HCT116 (cell line): ENCODE results near the gene KRTAP10-8. TPM values are rescaled to one million over a fixed set of nuclear protein-coding genes. Genes with fewer than 3 reads are reported as not detected.

Experiments
- ATAC-seq: fragments of 200-7000 bp; cut with Tn5 transposase; 2 replicates; pipeline ENCODE4 v1.9.1; 2020; ENCODE audit warnings: mild to moderate bottlenecking, moderate library complexity
- BruUV-seq: library from RNA; stranded (reverse); fragments of 400-500 nt; replicated peaks from 2 replicates; lab custom pipeline; 2021; lab: Mats Ljungman, UMichigan
- CTCF ChIA-PET: fragments of 300-600 bp; sonication (Branson Sonifier 250); formaldehyde crosslinking; loops from one replicate; lab custom pipeline; 2021; ENCODE audit warnings: antibody characterized with exemption; lab: Charles Lee
- POLR2A ChIA-PET: fragments of 300-600, 350-600 bp; sonication (Branson Sonifier 250); formaldehyde crosslinking; loops from one replicate; lab custom pipeline; 2021; ENCODE audit warnings: antibody characterized with exemption; lab: Charles Lee
- RAD21 ChIA-PET, 2 experiments: fragments of 300-600 bp; sonication (Branson Sonifier 250); formaldehyde crosslinking; loops; one replicate each; lab custom pipeline; 2023; ENCODE audit warnings: low total read pairs in 2 of 2; ENCODE audit not compliant: uncharacterized antibody in 2 of 2, unreplicated experiment in 2 of 2, low non-redundant PET in 1 of 2; lab: Charles Lee
- DNase-seq: peaks from one replicate; pipeline ENCODE4 v3.0.0-alpha.2; 2010; ENCODE audit warnings: low read depth, low spot score
- H2AFZ ChIP-seq: fragments of 200-600 bp; shearing (Covaris generic), sonication (generic); 2 replicates; pipeline ENCODE4 v1.6.1; 2017; ENCODE audit warnings: low read depth, mixed run types, mixed read lengths, antibody characterized with exemption, low read length; ENCODE audit not compliant: poor library complexity, severe bottlenecking
- H3K27ac ChIP-seq: 2 replicates; pipeline ENCODE4 v1.5.1; 2012; ENCODE audit warnings: low read depth, low read length
- H3K27me3 ChIP-seq: fragments of 200-600 bp; sonication (generic); 2 replicates; pipeline ENCODE4 v1.6.1; 2016; ENCODE audit warnings: mixed run types, low read length, mixed read lengths; ENCODE audit not compliant: insufficient read depth
- H3K36me3 ChIP-seq, 2 experiments: fragments of 200-500 bp in 1 of 2; fragments of 200-600 bp in 1 of 2; sonication (Bioruptor generic) in 1 of 2; sonication (generic) in 1 of 2; 2 replicates each; pipeline versions ENCODE4 v1.5.1 to v1.6.1; 2014 to 2016; ENCODE audit warnings: low read length in 2 of 2, inconsistent platforms in 1 of 2, mixed read lengths in 1 of 2, mixed run types in 1 of 2; ENCODE audit not compliant: insufficient read depth in 2 of 2, control insufficient read depth in 1 of 2
- H3K4me1 ChIP-seq, 2 experiments: fragments of 200-600 bp in 1 of 2; sonication (generic) in 1 of 2; 2 replicates each; pipeline versions ENCODE4 v1.5.1 to v1.6.1; 2012 to 2017; ENCODE audit warnings: low read length in 2 of 2, inconsistent platforms in 1 of 2, mild to moderate bottlenecking in 1 of 2, mixed read lengths in 1 of 2, mixed run types in 1 of 2, moderate library complexity in 1 of 2; ENCODE audit not compliant: insufficient read depth in 2 of 2, control insufficient read depth in 1 of 2
- H3K4me2 ChIP-seq: fragments of 200-600 bp; sonication (generic); 2 replicates; pipeline ENCODE4 v1.6.1; 2017; ENCODE audit warnings: mixed run types, low read length, mixed read lengths
- H3K4me3 ChIP-seq, 2 experiments: fragments of 200-600 bp in 1 of 2; sonication (generic) in 1 of 2; replicated peaks in 1 of 2; 2 replicates each; pipeline ENCODE4 v1.5.1; 2011 to 2016; ENCODE audit warnings: low read length in 2 of 2, control low read depth in 1 of 2, low read depth in 1 of 2, mild to moderate bottlenecking in 1 of 2, mixed read lengths in 1 of 2, mixed run types in 1 of 2
- H3K79me2 ChIP-seq: fragments of 200-600 bp; sonication (generic); 2 replicates; pipeline ENCODE4 v1.6.1; 2017; ENCODE audit warnings: mild to moderate bottlenecking, mixed run types, low read length, moderate library complexity, mixed read lengths; ENCODE audit not compliant: insufficient read depth
- H3K9ac ChIP-seq: fragments of 200-600 bp; sonication (generic); 2 replicates; pipeline ENCODE4 v1.6.1; 2016; ENCODE audit warnings: low read length, mixed read lengths
- H3K9me2 ChIP-seq: fragments of 200-600 bp; sonication (generic), shearing (Covaris generic); 2 replicates; pipeline ENCODE4 v1.6.1; 2017; ENCODE audit warnings: mixed run types, mild to moderate bottlenecking, moderate library complexity; ENCODE audit not compliant: insufficient read depth
- H3K9me3 ChIP-seq, 2 experiments: fragments of 200-500 bp in 1 of 2; fragments of 200-600 bp in 1 of 2; sonication (Bioruptor generic) in 1 of 2; sonication (generic) in 1 of 2; 2 replicates each; pipeline ENCODE4 v1.6.1; 2014 to 2017; ENCODE audit warnings: low read length in 2 of 2, mixed read lengths in 2 of 2, inconsistent platforms in 1 of 2, low read depth in 1 of 2, mild to moderate bottlenecking in 1 of 2, mixed run types in 1 of 2, moderate library complexity in 1 of 2; ENCODE audit not compliant: control insufficient read depth in 1 of 2, insufficient read depth in 1 of 2
- H4K20me1 ChIP-seq: fragments of 200-600 bp; sonication (generic), shearing (Covaris generic); 2 replicates; pipeline ENCODE4 v1.6.1; 2017; ENCODE audit warnings: mixed run types, mild to moderate bottlenecking, moderate library complexity; ENCODE audit not compliant: insufficient read depth
- EZH2 ChIP-seq: fragments of 200-600 bp; sonication (generic); IDR thresholded peaks from 2 replicates; pipeline ENCODE4 v1.6.1; 2017; ENCODE audit warnings: antibody characterized with exemption, mixed run types
- EZH2phosphoT487 ChIP-seq: fragments of 200-600 bp; IDR thresholded peaks from 2 replicates; pipeline ENCODE4 v1.6.1; 2018; ENCODE audit warnings: antibody characterized with exemption, borderline replicate concordance
- JUND ChIP-seq: IDR thresholded peaks from 2 replicates; pipeline ENCODE4 v1.6.1; 2012
- POLR2A ChIP-seq: IDR thresholded peaks from 2 replicates; pipeline ENCODE4 v1.7.0; 2011; ENCODE audit warnings: borderline replicate concordance; ENCODE audit not compliant: insufficient read depth, insufficient read length; ENCODE audit errors: extremely low read depth
- POLR2AphosphoS5 ChIP-seq: IDR thresholded peaks from 2 replicates; pipeline ENCODE4 v1.6.1; 2011; ENCODE audit warnings: mild to moderate bottlenecking, low read depth, low read length, moderate library complexity
- RAD21 ChIP-seq: IDR thresholded peaks from 2 replicates; pipeline ENCODE4 v1.6.1; 2012; ENCODE audit warnings: low read depth, mild to moderate bottlenecking
- SIN3A ChIP-seq: IDR thresholded peaks from 2 replicates; pipeline ENCODE4 v1.6.1; 2012; ENCODE audit warnings: low read depth
- SRF ChIP-seq: IDR thresholded peaks from 2 replicates; pipeline ENCODE4 v1.6.1; 2012; ENCODE audit warnings: low read depth
- YY1 ChIP-seq: IDR thresholded peaks from 2 replicates; pipeline ENCODE4 v1.6.1; 2011; ENCODE audit warnings: low read length, low read depth, moderate library complexity, mild to moderate bottlenecking; ENCODE audit not compliant: insufficient replicate concordance; ENCODE audit errors: extremely low read depth
- ZFX ChIP-seq: fragments of 450-650 bp; IDR thresholded peaks from 2 replicates; pipeline ENCODE4 v1.6.1; 2017
- ZNF274 ChIP-seq: fragments of 200-500 bp; sonication (Bioruptor generic); IDR thresholded peaks from 2 replicates; pipeline ENCODE4 v1.6.1; 2014; ENCODE audit warnings: mild to moderate bottlenecking, low read depth, low read length, inconsistent platforms
- intact Hi-C: fragments of 100-400 bp; cut with micrococcal nuclease; formaldehyde crosslinking; loops from 2 replicates; pipeline ENCODE4 v1.10.0; 2022
- total RNA-seq: library from RNA; stranded (reverse); gene quantifications from one replicate; pipeline ENCODE4 v1.2.1, GENCODE V29; 2021; ENCODE audit not compliant: unreplicated experiment
- TF ChIP-seq, protein P1 (sequence below): IDR thresholded peaks from 2 replicates; pipeline ENCODE4 v1.6.1; 2012
- TF ChIP-seq, protein P2 (sequence below): IDR thresholded peaks from 2 replicates; pipeline ENCODE4 v1.6.1; 2012

Gene KRTAP10-8
- total RNA-seq, 1 experiment from 2014 or later: not detected

DNA sequence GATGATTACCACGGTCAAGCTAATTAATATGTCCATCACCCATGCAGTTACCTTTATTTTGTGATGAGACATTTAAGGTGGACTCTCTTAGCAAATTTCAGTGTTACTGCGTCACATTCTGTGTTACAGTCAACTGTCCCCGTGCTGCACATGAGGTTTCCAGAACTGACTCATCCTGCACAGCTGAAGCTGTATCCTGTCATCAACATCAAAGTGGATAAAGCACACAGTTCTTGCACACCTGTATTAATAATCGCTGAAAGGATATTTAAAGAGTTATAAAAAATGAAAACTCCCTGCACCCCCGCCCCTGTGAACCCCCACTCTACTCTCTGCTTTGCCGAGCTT, 28.1 kb upstream of the KRTAP10-8 start:
- intact Hi-C loops: no loop called here
- RAD21 ChIA-PET: no interaction called here
- Histone ChIP-seq H3K27ac (no peak overlapping the region), H3K36me3 (no peaks in the 10 kb centered on the region), H3K27me3 (peaks cover 25% of the 10 kb centered on the region), H3K9me2 (no peaks in the 10 kb centered on the region), H3K79me2 (no peaks in the 10 kb centered on the region), H3K9me3 (no peaks in the 10 kb centered on the region), H4K20me1 (no peaks in the 10 kb centered on the region), H3K4me3 (no peak overlapping the region), H2AFZ (no peak overlapping the region), H3K9ac (no peak overlapping the region), H3K4me2 (no peak overlapping the region), H3K4me1 (no peaks in the 10 kb centered on the region)
- DNase-seq (no peak), ATAC-seq (no peak)
- POLR2A ChIA-PET: no interaction called here
- BruUV-seq: no TSS peak
- CTCF ChIA-PET: no interaction called here
- TF ChIP-seq ZFX (no peak), SIN3A (no peak), RAD21 (no peak), YY1 (no peak), JUND (no peak), POLR2AphosphoS5 (no peak), EZH2 (no peak), EZH2phosphoT487 (no peak), POLR2A (no peak), SRF (no peak)
- TF ChIP-seq, protein P1, sequence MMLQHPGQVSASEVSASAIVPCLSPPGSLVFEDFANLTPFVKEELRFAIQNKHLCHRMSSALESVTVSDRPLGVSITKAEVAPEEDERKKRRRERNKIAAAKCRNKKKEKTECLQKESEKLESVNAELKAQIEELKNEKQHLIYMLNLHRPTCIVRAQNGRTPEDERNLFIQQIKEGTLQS: no peak
- TF ChIP-seq, protein P2, sequence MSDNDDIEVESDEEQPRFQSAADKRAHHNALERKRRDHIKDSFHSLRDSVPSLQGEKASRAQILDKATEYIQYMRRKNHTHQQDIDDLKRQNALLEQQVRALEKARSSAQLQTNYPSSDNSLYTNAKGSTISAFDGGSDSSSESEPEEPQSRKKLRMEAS: no peak

DNA sequence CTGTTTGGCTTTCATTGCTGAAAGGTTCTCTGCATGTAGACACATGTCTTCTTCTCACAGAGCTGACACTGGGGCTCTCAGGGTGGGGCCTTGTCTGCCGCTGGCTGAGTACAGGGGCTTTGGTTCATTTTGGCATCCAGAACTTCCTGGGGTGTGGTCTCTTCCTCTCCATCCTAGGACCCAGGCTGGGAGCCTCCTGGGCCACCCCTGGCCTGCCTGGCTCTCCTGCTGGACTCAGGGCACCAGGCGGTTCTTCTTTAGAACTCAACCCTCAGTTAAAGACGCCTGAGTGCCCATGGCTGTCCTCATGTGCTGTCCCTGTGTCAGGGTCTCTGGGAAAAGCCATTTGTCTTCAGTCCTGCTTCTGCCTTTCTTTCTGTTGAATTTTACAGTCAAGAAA, 26.0 kb upstream of the KRTAP10-8 start:
- Histone ChIP-seq H3K4me3 (no peak overlapping the region), H3K9me2 (no peaks in the 10 kb centered on the region), H3K9me3 (no peaks in the 10 kb centered on the region), H2AFZ (no peak overlapping the region), H4K20me1 (no peaks in the 10 kb centered on the region), H3K9ac (no peak overlapping the region), H3K79me2 (no peaks in the 10 kb centered on the region), H3K36me3 (no peaks in the 10 kb centered on the region), H3K4me1 (no peaks in the 10 kb centered on the region), H3K27me3 (peaks cover 25% of the 10 kb centered on the region), H3K4me2 (no peak overlapping the region), H3K27ac (no peak overlapping the region)
- POLR2A ChIA-PET: no interaction called here
- CTCF ChIA-PET: no interaction called here
- no peak for DNase-seq
- ATAC-seq: no peak
- intact Hi-C loops: no loop called here
- RAD21 ChIA-PET: no interaction called here
- TF ChIP-seq, protein P1: no peak
- TF ChIP-seq, protein P2: no peak
- TF ChIP-seq POLR2A (no peak), ZNF274 (no peak), SRF (no peak), YY1 (no peak), EZH2 (no peak)
- BruUV-seq: no TSS peak
